Measurements from ENCODE around the gene PLEKHJ1.
"Not testable (repeated sequence)": the region's sequence is repeated elsewhere in the genome, so short reads cannot be mapped to it uniquely, and the experiment has no call there.

Gene PLEKHJ1

DNA sequence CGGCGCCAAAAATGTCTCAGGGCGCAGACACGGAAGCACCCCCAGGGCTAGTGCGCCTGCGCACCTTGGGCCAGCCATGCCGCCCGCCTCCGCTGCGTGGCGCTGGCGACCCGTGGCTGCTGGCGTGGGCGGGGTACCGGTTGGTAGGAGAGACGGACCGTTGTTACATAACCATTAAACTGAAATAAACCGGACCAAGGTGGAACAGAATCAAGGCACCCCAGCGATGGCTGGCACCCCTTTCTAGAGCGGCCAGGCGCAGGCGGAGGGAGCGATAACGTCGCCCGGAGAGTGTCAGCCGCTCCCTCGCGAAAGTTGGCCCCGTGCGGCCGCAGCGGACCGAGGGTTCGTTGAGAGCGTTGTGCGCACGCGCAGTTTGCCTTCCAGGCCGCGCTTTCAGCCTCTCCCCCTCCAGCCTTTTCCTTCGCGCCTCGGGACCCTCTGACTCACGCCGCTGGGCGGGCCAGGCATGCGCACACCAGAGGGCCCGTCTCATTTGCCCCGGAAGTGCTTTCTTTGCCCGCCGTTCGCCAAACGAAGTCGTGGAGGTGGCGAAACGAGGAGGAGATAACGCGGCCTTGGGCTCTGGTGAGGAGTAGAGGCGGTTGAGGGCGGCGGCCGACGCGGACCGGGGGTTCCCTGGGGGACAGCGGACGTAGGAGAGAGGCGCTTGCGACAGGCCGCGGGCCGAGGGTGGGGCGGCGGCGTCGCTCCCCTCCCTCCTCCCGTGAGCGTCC lies at the start of gene PLEKHJ1, which contains the start of gene SF3A2:
Gene PLEKHJ1 (minus strand): TSS at position 16 of the 737 bp plus-strand sequence. CDS start 81 bp downstream, outside the sequence.
Gene SF3A2 (plus strand): TSS at position 511 of the 737 bp plus-strand sequence. CDS start 6,595 bp downstream, outside the sequence.
- DNase-seq: peak; percentile 68 to 100 (median 92)

DNA sequence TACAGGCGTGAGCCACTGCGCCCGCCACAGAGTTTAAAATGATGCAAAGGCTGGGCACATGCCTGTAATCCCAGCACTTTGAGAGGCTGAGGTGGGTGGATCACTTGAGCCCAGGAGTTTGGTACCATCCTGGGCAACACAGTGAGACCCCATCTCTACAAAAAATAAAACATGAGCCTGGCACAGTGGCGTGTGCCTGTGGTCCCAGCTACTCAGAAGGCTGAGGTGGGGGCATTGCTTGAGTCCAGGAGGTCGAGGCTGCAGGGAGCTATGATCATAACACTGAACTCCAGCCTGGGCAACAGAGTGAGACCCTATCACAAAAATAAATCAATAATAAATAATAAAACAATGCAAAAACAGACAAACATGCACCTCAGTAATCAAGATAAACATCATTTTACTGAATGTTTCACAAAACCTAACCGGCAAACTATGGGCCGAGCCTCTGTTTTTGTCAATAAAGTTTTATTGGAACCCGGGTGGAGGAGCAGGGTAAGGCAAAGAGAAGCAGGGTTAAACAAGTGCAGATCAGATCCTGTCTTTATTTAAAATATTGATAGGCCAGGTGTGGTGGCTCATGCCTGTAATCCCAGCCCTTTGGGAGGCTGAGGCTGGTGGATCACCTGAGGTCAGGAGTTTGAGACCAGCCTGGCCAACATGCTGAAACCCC lies 47.8 kb upstream of the PLEKHJ1 start:
- no peak for DNase-seq

GRCh38 chr19:2282862-2283237 lies 46.7 kb upstream of the PLEKHJ1 start:
- DNase-seq: no peak

DNA sequence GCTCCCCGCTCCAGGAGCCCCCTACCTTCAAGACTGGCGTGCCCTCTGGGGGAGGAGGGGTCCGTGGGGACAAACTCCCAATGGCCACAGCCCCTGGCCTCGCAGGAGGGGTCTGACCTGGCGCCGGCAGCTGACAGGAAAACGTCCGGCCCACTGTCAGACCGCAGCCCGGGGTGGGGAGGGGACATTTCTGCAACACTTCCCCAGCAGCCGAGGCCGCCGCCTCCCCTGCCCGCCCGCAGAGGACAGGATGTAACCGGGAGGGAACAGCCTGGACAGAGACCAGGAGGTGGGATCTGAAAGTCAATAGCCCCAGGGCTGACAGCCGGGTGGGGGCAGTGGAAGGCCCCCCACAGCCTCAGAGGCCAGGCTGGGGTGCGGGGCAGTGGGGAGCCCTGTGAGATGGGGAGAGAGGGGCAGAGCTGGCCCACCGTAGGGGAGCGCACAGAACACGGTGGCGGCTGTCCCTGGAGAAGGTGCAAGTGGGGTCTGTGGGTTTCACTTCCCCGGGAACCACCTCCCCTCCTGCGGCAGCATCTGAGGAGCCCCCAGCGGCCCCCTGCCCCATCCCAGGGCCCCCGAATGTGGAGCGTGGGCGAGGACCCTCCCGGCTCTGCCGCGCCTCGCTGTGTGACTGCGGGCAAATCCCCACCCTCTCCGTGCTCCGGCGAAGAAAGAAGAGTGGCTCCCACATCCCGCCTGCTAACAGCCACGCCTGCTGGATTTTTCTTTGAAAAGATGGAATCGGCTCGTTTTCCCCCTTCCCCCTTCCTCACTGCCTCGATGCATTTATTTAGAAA lies 46.1 kb upstream of the PLEKHJ1 start, which contains the start of gene PEAK3:
Gene PEAK3 (minus strand): TSS at position 114 of the 800 bp plus-strand sequence. CDS start 1,244 bp downstream, outside the sequence.
- DNase-seq: peak in 33 of 51 donors; percentile 19 to 65 (median 34)

GRCh38 chr19:2281265-2282061 lies 45.3 kb upstream of the PLEKHJ1 start:
- DNase-seq: not testable (repeated sequence)

DNA sequence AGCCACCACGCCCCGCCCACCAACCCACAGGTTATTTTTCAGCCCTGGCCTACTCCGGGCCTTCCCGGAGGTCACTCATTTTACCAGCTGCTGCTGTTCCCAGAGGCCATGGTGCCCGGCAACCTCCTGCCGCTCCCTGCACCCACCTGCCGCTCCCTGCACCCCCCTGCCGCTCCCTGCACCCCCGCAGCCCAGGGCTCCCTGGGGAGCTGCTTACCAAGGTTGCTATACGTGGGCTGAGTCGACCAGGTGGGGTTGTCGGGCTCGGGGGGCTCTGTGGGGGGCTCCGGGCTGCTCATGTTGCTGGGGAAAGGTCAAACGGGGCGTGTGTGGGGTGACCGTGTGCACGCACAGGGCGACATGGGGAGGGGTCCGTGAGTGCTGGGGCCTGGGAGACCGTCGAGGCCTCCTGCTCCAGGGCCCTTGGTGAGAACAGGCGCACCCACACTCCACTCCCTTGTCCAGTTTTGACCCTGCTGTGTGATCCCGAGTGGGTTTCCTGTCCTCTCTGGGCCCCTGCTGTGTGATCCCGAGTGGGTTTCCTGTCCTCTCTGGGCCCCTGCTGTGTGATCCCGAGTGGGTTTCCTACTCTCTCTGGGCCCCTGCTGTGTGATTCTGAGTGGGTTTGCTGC lies 44.6 kb upstream of the PLEKHJ1 start:
- DNase-seq: no peak

GRCh38 chr19:2278459-2279158 lies 42.5 kb upstream of the PLEKHJ1 start:
- no peak for DNase-seq

DNA sequence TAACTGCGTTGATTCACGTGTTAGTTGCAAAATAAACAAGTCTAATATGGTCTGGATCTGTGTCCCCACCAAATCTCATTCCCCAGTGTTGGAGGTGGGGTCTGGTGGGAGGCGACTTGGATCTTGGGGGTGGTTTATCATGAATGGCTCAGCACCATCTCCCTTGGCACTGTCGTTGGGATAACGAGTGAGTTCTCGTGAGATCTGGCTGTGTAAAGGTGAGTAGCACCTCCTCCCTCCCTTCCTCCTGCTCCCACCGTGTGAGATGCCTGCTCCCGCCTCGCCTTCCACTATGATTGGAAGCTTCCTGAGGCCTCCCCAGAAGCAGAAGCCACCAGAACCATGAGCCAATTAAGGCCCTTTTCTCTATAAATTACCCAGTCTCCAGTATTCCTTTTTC lies 41.0 kb upstream of the PLEKHJ1 start:
- no peak for DNase-seq

- no peak for DNase-seq
These were observed 40.4 kb upstream of the PLEKHJ1 start for GRCh38 chr19:2276429-2276986.

- DNase-seq: peak in 3 of 51 donors; percentile 10 to 27 (median 21)
These were observed 39.7 kb upstream of the PLEKHJ1 start for GRCh38 chr19:2275588-2276428.

DNA sequence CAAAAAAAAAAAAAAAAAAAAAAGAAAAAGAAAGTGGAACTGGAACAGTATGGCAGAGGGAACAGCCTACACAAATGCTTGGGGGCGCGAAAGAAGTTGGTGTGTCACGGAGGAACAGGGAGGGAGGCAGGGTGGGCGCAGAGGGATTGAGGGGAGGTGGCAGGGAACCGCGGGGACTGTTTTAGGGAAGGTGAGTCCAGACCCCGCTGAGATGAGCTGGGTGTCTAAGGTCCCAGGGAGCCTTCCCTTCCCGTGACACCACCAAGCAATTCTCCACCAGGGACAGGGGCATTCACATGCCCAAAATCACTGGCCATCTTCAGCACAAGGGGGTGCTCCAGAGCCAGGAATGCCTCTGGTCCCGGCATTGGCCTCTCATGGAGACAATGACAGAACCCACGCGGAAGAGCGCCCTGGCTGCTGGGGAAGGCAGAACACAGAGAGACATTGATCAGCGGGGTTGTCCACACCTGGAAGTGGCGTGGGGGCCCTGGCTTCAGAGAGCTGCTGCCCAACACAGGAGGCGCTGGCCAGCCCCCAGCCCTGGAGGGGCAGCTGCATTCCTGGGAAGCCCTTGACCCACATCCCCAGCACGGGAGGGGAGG lies 38.9 kb upstream of the PLEKHJ1 start:
- DNase-seq: peak in 46 of 51 donors; percentile 15 to 78 (median 49)

DNA sequence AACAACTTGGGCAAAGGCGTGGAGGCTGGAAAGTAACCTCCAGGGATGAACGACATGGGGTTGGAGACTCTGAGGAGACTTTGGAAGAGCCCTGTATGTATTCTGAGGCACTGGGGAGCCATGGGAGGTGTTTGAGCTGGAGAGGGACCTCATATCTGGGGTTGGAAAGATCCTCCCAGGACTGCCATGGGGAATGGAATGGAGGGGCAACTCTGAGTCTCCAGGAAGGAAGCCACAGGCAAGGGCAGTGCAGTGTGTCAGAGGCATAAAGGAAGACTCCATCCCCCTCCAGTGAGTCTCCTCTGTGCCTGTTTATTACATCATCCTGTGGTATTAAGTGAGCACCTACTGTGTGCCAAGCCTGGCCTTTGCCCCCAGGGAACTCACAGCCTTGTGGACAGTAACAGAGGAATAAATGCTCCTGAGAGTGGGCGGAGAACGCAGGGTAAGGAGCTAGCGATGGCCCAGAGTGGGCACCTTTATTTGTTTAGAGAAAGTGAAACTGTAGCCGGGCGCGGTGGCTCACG lies 38.1 kb upstream of the PLEKHJ1 start:
- DNase-seq: no peak

- DNase-seq: peak in 44 of 51 donors; percentile 9 to 79 (median 38)
These were observed 37.4 kb upstream of the PLEKHJ1 start for GRCh38 chr19:2273356-2274184.

- DNase-seq: peak in 1 of 51 donors; percentile 14
These were observed 35.3 kb upstream of the PLEKHJ1 start for GRCh38 chr19:2271234-2272103.

DNA sequence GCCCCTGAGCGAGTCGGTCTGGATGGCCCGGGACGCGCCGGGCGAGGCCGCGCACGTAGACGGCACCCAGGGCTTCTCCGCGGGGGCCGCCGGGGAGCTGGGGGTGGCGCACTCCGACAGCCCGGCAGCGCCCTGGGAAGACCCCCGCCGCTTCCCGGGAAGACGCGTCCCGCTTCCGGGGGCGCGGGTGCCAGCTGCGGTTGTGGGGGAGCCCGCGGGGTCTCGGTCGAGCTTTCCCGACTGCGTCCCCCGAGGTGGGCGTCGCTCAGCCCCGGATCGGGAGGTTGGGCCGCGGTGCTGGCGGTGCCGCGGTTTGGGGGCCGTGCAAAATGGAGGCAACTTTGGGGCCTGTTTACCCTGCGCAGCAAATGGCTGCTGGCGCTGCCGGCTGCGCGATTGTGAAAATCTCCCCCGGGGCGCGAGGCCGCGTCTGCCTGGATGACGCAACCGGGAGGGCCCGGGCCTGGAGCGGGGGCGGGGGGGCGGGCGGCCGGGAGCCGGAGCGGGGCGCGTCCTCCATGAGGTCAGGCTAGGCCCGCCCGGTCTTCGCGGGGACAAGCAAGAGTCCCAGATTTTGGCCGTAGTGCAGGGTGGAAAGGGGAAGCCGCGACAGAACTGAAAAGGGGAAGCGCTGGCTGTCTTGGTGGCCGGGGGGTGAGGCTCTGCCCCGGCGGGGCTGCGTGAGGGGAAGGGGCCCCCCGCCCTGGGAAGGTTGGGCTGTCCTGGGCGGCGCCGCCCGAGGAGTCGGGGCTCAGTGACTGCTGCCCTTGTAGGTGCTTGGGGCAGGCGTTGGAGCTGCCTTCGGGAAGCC lies 34.5 kb upstream of the PLEKHJ1 start:
- peak in 50 of 51 donors; percentile 13 to 83 (median 60) for DNase-seq
